PC-3 (cell line): ENCODE measurements around the gene SCN2B. TPM values are rescaled to one million over a fixed set of nuclear protein-coding genes. Genes with fewer than 3 reads are reported as not detected.
A peak's percentile ranks its signal among the peaks of the same experiment; 100 is the strongest.

Experiments
- ATAC-seq: fragments of 200-7000 bp; cut with Tn5 transposase; 2 replicates; pipeline ENCODE4 v1.9.1; 2020; ENCODE audit warnings: mild to moderate bottlenecking, moderate library complexity
- BruUV-seq: library from RNA; stranded (reverse); fragments of 400-500 nt; replicated peaks from 2 replicates; lab custom pipeline; 2021; lab: Mats Ljungman, UMichigan
- CTCF ChIA-PET: fragments of 300-600 bp; sonication (Branson Sonifier 250); formaldehyde crosslinking; loops from one replicate; lab custom pipeline; 2022; ENCODE audit warnings: antibody characterized with exemption; lab: Charles Lee
- POLR2A ChIA-PET: fragments of 300-600 bp; sonication (Branson Sonifier 250); formaldehyde crosslinking; loops from one replicate; lab custom pipeline; 2022; ENCODE audit warnings: antibody characterized with exemption; ENCODE audit not compliant: unreplicated experiment; lab: Charles Lee
- DNase-seq: peaks from one replicate; pipeline ENCODE4 v3.0.0-alpha.2; 2015
- H2AFZ ChIP-seq: fragments of 300-600 bp; sonication (generic); 2 replicates; pipeline ENCODE4 v1.6.0; 2016; ENCODE audit warnings: antibody characterized with exemption, low read length
- H3F3A ChIP-seq: fragments of 300-600 bp; sonication (generic); one replicate; pipeline ENCODE4 v1.6.0; 2017; ENCODE audit warnings: antibody characterized with exemption, low read length, control low read depth, mild to moderate bottlenecking; ENCODE audit not compliant: unreplicated experiment
- H3K27ac ChIP-seq: fragments of 300-600 bp; sonication (generic); 2 replicates; pipeline ENCODE4 v1.5.1; 2016; ENCODE audit warnings: mild to moderate bottlenecking, low read length
- H3K27me3 ChIP-seq: fragments of 300-600 bp; sonication (generic); 2 replicates; pipeline ENCODE4 v1.6.1; 2016; ENCODE audit warnings: low read length, mixed read lengths
- H3K36me3 ChIP-seq: fragments of 300-600 bp; sonication (generic); 2 replicates; pipeline ENCODE4 v1.6.1; 2016; ENCODE audit warnings: low read depth, mixed run types, low read length, mixed read lengths
- H3K4me1 ChIP-seq: fragments of 300-600 bp; sonication (generic); 2 replicates; pipeline ENCODE4 v1.5.1; 2016; ENCODE audit warnings: low read length; ENCODE audit not compliant: insufficient read depth
- H3K4me2 ChIP-seq: fragments of 300-600 bp; sonication (generic); 2 replicates; pipeline ENCODE4 v1.6.0; 2016; ENCODE audit warnings: low read length
- H3K4me3 ChIP-seq: fragments of 300-600 bp; sonication (generic); 2 replicates; pipeline ENCODE4 v1.5.1; 2016; ENCODE audit warnings: mild to moderate bottlenecking, low read length, mixed read lengths
- H3K79me2 ChIP-seq: fragments of 300-600 bp; sonication (generic); 2 replicates; pipeline ENCODE4 v1.6.1; 2017; ENCODE audit warnings: low read length, mixed read lengths
- H3K9ac ChIP-seq: fragments of 300-600 bp; sonication (generic); 2 replicates; pipeline ENCODE4 v1.6.0; 2016; ENCODE audit warnings: mild to moderate bottlenecking, low read length
- H3K9me2 ChIP-seq: fragments of 300-600 bp; sonication (generic); replicated peaks from 2 replicates; pipeline ENCODE4 v1.6.1; 2016; ENCODE audit warnings: mixed run types, low read length, mixed read lengths
- H3K9me3 ChIP-seq: fragments of 300-600 bp; sonication (generic); 2 replicates; pipeline ENCODE4 v1.6.1; 2016; ENCODE audit warnings: low read length, mixed read lengths
- H4K20me1 ChIP-seq: fragments of 300-600 bp; sonication (generic); 2 replicates; pipeline ENCODE4 v1.6.1; 2016; ENCODE audit warnings: low read length, mixed read lengths
- EZH2 ChIP-seq: fragments of 300-600 bp; sonication (generic); IDR thresholded peaks from one replicate; pipeline ENCODE4 v1.6.1; 2017; ENCODE audit warnings: antibody characterized with exemption, mild to moderate bottlenecking, low read length; ENCODE audit not compliant: unreplicated experiment
- EZH2phosphoT487 ChIP-seq: fragments of 300-600 bp; sonication (generic); IDR thresholded peaks from 2 replicates; pipeline ENCODE4 v1.6.1; 2018; ENCODE audit warnings: mild to moderate bottlenecking, antibody characterized with exemption, low read length, borderline replicate concordance
- intact Hi-C: fragments of 100-400 bp; cut with micrococcal nuclease; formaldehyde crosslinking; loops from 2 replicates; pipeline ENCODE4 v1.9.0; 2023
- total RNA-seq: library from RNA; depleted of rRNA; stranded (reverse); fragments of >200 nt; gene quantifications from 2 replicates; pipeline ENCODE4 v1.2.3, GENCODE V29; 2014
- TF ChIP-seq, protein P1 (sequence below): fragments of 300-600 bp; sonication (generic); conservative IDR thresholded peaks from 2 replicates; pipeline ENCODE4 v1.5.1; 2017; ENCODE audit warnings: antibody characterized with exemption, low read depth, mild to moderate bottlenecking, low read length

The SCN2B gene
- total RNA-seq, 1 experiment from 2014 or later: not detected

DNA sequence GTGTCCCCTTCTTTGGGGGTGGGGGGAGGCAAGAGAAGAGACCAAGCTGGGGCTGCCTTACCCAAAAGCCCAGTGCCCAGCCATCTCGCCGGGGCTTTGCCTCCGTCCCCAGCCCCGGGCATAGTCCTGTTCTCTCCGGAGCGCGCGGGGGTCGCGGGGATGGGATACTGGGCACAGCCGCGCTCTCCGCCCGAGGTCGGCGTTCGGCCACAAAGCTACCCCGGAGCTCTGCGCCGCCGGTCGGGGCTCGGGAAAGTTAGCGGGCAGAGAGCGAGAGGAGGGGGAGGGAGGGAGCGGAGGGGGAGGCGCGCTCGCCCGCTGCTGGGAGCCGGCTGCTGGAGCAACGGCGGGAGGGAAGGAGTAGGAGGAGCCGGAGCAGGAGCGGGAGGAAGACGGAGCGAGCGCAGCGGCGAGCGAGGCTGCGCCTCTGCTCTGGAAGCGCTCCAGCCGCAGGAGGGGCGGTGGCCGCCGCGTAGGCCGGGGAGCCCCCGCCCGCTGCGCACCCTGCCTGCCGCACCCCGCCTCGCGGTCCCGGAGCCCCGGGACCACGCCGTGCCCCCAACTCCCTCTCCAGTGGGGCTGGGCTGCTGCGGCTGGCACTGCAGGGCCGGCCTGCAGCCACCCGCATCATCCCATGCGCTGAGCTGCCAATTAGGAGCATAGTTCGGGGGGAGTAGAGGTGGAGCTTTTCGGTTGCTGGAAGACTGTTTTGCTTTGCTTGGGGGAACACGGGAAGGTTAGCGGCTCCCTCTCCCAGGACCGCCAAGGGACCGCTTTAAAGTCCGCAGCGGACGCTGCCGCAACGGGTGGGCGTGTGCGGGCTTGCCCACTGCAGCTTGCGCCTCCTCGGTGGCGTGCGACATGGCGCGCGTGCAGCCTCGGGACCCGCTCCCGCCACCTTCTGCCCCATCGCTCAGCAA lies 23.6 kb downstream of the SCN2B start, which contains the start of gene SCN4B:
Gene SCN4B, minus strand, starts transcription at position 272 of the 920 bp plus-strand sequence. Its CDS starts 150 bp downstream, at position 122.
- DNase-seq (peak; percentile 62), ATAC-seq (peak; percentile 78)
- H3K9me3 ChIP-seq: no peaks in the 10 kb centered on the region
- peaks cover 15% of the 10 kb centered on the region; the same call in 1 of the 2 replicates for H3K4me1 ChIP-seq
- POLR2A ChIA-PET: no interaction called here
- no peaks in the 10 kb centered on the region for H4K20me1 ChIP-seq
- CTCF ChIA-PET: no interaction called here
- TF ChIP-seq EZH2phosphoT487 (peak; percentile 47; the same call in 1 of the 2 replicates), EZH2 (peak; percentile 83)
- TF ChIP-seq, protein P1, sequence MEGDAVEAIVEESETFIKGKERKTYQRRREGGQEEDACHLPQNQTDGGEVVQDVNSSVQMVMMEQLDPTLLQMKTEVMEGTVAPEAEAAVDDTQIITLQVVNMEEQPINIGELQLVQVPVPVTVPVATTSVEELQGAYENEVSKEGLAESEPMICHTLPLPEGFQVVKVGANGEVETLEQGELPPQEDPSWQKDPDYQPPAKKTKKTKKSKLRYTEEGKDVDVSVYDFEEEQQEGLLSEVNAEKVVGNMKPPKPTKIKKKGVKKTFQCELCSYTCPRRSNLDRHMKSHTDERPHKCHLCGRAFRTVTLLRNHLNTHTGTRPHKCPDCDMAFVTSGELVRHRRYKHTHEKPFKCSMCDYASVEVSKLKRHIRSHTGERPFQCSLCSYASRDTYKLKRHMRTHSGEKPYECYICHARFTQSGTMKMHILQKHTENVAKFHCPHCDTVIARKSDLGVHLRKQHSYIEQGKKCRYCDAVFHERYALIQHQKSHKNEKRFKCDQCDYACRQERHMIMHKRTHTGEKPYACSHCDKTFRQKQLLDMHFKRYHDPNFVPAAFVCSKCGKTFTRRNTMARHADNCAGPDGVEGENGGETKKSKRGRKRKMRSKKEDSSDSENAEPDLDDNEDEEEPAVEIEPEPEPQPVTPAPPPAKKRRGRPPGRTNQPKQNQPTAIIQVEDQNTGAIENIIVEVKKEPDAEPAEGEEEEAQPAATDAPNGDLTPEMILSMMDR: no peak
- H3K4me3 ChIP-seq: peak within 1 kb of the TSS; percentile 64
- H3K27ac ChIP-seq: no peak within 1 kb of the TSS
- intact Hi-C loops: no loop called here
- H3K4me2 ChIP-seq: peak within 1 kb of the TSS; percentile 85
- peak within 1 kb of the TSS; percentile 76 for H2AFZ ChIP-seq
- H3K9me2 ChIP-seq: no peaks in the 10 kb centered on the region
- peaks cover 76% of the 10 kb centered on the region for H3K27me3 ChIP-seq
- no TSS peak for BruUV-seq
- H3K9ac ChIP-seq: no peak within 1 kb of the TSS
- no peaks in the 10 kb centered on the region for H3F3A ChIP-seq
- no peaks in the 10 kb centered on the region for H3K36me3 ChIP-seq
- H3K79me2 ChIP-seq: no peaks in the 10 kb centered on the region

DNA sequence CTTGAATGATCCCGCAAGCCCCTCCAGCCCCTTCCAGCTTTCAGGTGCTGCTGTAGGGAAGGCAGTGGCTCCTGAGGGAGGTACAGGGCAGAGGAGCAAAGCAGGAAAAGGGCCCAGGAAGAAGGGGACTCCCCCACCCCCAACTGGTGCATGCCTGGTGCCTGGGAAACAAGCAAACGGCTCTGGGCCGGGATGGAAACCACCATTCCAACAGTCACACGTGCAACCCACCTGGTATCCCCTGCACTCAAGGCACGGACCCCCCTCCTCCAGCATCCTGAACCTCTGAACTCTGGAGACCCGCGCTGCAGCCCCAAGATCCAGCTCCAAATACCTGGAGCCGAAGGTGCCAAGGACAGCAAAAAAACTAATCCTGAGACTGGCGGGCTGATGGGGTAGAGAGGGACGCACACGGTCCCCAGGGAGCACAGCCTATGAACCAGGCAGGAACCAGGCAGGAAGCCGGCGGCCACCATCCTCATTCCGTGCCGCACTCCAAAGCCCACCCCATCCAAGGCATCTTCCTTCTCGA lies 24.4 kb downstream of the SCN2B start:
- POLR2A ChIA-PET: no interaction called here
- intact Hi-C loops: no loop called here
- peaks cover 15% of the 10 kb centered on the region; the same call in 1 of the 2 replicates for H3K4me1 ChIP-seq
- no peak overlapping the region for H3K27ac ChIP-seq
- H3K9me3 ChIP-seq: no peaks in the 10 kb centered on the region
- no TSS peak for BruUV-seq
- H3F3A ChIP-seq: no peaks in the 10 kb centered on the region
- CTCF ChIA-PET: no interaction called here
- TF ChIP-seq, protein P1: no peak
- TF ChIP-seq EZH2 (no peak), EZH2phosphoT487 (no peak)
- peak overlapping the region; percentile 85 for H3K4me2 ChIP-seq
- DNase-seq (no peak), ATAC-seq (no peak)
- H3K27me3 ChIP-seq: peaks cover 68% of the 10 kb centered on the region
- H2AFZ ChIP-seq: peak overlapping the region; percentile 76
- H4K20me1 ChIP-seq: no peaks in the 10 kb centered on the region
- peak overlapping the region; percentile 64 for H3K4me3 ChIP-seq
- no peaks in the 10 kb centered on the region for H3K9me2 ChIP-seq
- H3K9ac ChIP-seq: no peak overlapping the region
- H3K36me3 ChIP-seq: no peaks in the 10 kb centered on the region
- H3K79me2 ChIP-seq: no peaks in the 10 kb centered on the region

DNA sequence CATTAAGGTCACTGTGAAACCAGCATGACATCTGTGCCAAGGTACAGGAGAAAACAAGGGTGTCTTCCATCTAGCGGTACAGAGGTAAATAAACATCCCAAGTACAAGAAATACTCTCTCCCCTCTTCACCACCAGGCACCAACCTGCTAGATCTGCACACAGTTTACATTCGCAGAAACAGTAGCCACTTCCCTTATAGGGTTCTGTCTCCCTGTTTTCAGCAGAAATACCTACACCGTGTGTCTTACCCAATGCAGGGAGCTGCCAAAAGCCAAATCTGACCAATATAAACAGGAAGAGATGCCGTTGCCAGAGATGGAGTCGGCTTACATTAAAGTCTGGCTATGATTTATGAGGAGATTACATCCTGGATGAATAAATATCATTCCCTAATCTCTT lies 25.0 kb downstream of the SCN2B start:
- H2AFZ ChIP-seq: no peak overlapping the region
- TF ChIP-seq EZH2phosphoT487: no peak
- TF ChIP-seq EZH2: no peak
- TF ChIP-seq, protein P1: no peak
- no peak overlapping the region for H3K4me2 ChIP-seq
- no peaks in the 10 kb centered on the region for H3K9me3 ChIP-seq
- ChIA-PET POLR2A (no interaction called here), CTCF (no interaction called here)
- no peaks in the 10 kb centered on the region for H3K36me3 ChIP-seq
- H3K27me3 ChIP-seq: peaks cover 64% of the 10 kb centered on the region
- no peak overlapping the region for H3K27ac ChIP-seq
- BruUV-seq: no TSS peak
- H3K9ac ChIP-seq: no peak overlapping the region
- no peaks in the 10 kb centered on the region for H3K79me2 ChIP-seq
- no peak overlapping the region for H3K4me3 ChIP-seq
- ATAC-seq (peak; percentile 11), DNase-seq (peak; percentile 34)
- H3K9me2 ChIP-seq: no peaks in the 10 kb centered on the region
- no peaks in the 10 kb centered on the region for H4K20me1 ChIP-seq
- no peaks in the 10 kb centered on the region for H3F3A ChIP-seq
- intact Hi-C loops: no loop called here
- peaks cover 15% of the 10 kb centered on the region; the same call in 1 of the 2 replicates for H3K4me1 ChIP-seq
